Hypothalamus (tissue), 51 donors: ENCODE measurements around the gene PLD5.
"Not testable (repeated sequence)": the region's sequence is repeated elsewhere in the genome, so short reads cannot be mapped to it uniquely, and the experiment has no call there.

Experiments used
- DNase-seq, 51 donors: peaks; one replicate each; lab custom pipeline; 2025; lab: John Stamatoyannopoulos, UW

Gene PLD5

DNA sequence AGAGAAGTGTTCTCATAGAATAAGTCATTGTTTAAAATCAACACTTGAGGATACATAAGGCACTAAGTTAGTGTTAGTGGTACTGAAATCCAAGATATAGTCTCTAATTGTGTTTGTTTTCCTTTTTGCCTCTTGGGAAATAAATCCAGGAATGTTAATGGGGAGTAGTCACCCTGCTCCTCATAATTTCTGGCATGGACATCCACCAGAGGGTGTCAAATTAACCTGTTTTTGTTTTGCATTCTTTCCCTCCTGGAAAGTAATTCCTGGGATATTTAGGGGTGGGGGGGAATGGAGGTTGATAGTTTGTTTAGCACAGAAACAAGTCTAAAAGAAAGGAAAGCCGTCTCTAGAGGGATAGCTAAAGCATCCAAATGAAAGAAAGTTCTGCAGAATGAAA, 437.8 kb downstream of the PLD5 start:
- no peak for DNase-seq

DNA sequence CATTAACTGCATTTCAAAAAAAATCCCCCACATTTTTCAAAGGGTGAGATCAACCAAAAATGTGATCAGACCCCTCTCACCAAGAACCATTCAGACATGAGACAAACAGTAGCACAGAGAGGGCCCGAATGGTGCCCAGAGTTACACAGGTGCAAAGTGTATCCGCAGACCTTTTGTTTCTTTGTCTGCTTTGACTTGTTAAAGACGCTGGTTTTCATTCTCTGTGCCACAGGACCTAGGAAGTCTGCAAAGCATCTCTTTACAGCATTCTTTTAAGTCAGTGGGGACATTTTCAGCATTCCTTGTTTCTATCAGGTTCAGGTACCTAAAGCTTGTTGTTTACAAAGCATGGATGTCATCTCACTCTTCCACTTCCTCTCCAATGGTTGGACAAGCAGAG, 438.4 kb downstream of the PLD5 start:
- DNase-seq = no peak

DNA sequence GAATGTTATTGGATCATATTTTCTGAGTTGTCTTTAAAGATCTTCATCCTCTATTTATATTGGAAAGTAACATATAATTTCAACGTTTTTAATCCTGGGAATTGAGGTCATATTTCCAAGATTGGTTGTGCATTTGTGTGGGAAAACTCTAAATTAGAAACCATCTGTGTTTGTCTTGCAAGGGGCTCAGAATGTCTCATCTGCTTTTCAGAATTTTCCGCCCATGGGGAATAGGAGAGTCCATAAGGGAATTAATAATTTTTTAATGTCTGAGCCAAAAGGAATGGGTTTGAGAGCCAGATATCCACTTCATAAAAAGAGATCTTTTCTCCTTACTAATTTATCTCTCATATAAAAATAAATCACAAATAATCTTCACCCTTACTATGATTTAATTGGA, 440.8 kb downstream of the PLD5 start:
- DNase-seq = no peak

DNA sequence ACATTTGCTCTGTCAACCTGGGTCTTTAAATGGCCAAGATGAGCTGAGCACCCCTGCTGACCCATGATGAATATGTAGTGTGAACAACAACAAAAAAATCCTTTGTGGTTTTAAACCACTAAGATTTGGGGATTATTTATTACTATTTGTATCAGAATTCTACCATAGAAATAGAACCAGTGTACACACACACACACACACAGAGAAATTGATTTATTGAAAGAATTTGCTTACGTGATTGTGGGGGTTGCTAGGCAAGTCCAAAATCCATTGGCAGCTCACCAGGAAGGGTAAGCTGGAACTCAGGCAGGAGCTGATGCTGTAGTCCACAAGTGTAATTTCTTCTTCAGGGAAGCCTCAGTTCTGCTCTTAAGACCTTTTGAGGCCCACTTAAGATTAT, 443.1 kb downstream of the PLD5 start:
- no peak for DNase-seq

DNA sequence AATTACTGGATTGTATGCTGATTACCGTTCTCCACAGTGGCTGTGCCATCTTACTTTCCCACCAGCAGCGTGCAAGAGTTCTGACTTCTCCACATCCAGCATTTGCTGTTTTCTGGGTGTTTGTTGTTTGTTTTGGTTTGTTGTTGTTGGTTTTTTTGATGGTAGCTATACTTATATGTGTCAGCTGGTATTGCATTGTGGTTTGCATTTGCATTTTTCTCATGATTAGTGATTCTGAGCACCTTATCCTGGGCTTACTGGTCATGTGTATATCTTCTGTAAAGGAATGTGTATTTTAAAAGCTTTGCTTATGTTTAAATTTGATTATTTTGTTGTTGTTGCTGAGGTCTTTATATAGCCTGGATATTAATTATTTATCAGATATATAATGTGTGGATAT, 458.7 kb downstream of the PLD5 start:
- DNase-seq = no peak

DNA sequence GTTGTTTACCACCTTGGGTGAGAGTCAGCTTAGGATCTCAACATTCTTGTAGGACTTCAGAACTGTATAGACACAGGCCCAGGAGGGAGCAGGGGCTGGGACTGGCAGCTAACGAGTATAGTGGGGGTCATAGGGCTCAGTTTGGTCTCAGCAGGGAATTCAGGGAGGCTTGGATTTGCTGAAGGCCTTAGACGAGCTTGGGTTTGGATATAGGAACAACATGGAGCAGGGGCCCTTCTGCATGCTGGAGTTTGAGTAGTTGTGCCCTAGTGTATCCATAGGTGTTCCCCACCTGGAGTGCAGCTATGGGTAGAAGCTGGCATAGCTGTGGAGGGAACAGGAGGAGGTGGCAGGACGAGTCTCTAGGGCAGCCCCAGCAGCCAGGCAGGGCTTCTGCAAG, 462.2 kb downstream of the PLD5 start:
- no peak for DNase-seq

DNA sequence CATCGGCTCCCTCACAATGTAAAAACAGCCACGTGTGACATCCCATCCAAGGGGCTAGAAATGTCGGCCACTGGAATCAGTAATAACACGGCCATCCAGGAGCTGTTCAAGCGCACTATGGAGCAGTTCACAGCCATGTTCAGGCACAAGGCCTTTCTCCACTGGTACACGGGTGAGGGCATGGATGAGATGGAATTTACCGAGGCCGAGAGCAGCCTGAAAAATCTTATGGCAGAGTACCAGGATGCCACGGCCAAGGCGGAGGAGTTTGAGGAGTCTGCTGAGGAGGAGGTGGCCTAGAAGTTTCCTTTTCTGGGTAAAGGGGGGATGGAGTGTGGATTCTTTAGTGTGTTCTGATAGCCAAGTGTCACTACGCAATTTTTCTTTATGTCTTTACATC, 464.5 kb downstream of the PLD5 start:
- no peak for DNase-seq

DNA sequence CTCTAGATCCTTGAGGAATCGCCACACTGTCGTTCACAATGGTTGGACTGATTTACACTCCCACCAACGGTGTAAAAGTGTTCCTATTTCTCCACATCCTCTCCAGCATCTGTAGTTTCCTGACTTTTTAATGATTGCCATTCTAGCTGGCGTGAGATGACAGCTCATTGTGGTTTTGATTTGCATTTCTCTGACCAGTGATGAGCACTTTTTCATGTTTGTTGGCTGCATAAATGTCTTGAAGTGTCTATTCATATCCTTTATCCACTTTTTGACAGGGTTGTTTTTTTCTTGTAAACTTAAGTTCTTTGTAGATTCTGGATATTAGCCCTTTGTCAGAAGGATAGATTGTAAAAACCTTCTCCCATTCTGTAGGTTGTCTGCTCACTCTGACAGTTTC, 465.9 kb downstream of the PLD5 start:
- DNase-seq = not testable (repeated sequence)

DNA sequence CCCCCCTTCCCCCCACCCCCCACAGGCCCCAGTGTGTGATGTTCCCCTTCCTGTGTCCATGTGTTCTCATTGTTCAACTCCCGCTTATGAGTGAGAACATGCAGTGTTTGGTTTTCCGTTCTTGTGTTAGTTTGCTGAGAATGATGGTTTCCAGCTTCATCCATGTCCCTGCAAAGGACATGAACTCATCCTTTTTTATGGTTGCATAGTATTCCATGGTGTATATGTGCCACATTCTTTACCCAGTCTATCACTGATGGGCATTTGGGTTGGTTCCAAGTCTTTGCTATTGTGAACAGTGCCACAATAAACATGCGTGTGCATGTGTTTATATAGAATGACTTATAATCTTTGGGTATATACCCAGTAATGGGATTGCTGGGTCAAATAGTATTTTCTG, 466.3 kb downstream of the PLD5 start:
- DNase-seq = not testable (repeated sequence)

DNA sequence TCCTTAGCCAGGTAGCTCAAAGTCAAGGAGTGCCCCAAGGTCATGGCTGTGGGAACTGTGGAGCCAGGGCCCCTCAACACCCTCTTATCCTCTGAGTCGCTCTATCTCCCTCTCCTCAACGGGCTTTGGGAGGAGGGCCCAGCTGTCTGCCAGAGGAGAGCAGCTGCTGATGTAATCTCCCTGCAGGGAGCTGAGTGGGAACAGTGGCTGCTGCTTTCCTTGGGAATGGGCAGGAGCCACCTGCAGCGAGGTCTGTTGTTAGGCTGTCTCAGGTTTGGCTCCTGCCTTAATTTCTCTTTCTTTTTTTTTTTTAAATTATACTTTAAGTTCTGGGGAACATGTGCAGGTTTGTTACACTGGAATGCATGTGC, 466.8 kb downstream of the PLD5 start:
- no peak for DNase-seq

DNA sequence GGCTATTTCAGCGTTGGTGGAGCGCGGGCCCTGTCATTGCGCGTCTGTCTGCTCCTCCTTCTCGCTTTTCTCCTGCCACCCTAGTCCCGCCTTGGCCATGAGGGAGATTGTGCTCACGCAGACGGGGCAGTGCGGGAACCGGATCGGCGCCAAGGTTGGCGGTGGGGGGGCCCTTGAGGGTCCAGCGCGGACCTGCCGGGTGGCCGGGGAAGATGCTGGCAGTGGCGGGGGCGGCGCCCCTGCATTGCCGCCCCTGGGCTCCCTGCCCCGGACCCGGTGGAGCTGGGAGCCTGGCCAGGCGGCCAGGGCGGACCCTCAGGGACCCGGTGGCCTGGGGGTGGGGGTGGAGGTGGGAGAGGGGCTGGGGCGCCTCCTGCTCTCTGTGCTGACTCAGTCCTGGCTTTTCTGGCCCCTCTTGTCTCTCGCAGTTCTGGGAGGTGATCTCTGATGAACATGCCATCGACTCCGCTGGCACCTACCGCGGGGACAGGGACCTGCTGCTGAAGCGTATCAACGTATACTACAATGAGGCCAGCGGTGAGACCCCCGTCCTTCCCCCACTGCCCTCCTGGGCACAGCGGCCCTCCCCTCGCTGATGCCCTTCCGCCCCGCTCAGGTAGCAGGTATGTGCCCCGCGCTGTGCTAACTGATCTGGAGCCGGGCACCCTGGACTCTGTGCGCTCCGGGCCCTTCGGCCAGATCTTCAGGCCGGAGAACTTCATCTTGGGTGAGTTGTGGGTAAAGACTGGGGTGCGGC, 467.3 kb downstream of the PLD5 start:
- no peak for DNase-seq

DNA sequence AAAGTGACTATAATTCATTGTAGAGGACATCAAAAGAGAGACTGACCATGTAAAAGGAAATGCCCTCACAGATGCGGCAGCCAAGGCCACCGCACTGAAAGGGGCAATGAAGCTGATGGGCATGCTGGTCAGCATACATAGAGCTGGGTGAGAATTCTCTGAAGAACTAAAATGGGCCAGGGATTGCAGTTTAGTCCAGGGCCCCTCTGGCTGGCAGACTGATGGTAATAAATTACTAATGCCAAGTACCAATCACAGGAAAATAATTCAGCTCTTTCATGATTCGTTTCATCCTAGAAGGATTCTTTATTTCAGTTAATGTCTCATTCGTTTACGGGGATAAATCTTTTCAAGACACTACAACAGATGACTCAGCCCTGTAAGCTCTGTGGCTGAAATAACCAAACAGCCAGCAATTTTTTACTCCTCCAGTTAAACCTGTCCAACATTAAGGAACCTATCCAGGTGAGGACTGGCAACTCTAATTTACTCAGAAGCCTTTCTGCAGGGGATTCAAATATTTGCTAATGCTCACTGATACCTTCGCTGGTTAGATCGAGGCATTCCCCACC, 468.7 kb downstream of the PLD5 start:
- DNase-seq = no peak

DNA sequence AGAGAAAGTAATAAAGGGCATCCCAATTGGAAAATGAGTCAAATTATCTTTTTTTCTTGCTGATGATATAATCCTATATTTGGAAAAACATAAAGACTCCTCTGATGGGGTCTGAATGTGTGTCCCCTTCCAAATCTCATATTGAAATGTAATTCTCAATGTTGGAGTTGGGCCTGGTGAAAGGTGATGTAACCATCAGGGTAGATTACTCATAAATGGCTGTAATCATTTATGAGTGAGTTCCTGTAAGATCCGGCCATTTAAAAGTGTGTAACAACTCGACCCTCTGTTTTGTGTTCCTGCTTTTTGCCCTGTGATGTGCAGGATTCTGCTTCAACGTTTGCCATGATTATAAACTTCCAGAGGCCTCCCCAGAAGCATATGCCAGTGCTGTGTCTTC, 481.3 kb downstream of the PLD5 start:
- DNase-seq = no peak

DNA sequence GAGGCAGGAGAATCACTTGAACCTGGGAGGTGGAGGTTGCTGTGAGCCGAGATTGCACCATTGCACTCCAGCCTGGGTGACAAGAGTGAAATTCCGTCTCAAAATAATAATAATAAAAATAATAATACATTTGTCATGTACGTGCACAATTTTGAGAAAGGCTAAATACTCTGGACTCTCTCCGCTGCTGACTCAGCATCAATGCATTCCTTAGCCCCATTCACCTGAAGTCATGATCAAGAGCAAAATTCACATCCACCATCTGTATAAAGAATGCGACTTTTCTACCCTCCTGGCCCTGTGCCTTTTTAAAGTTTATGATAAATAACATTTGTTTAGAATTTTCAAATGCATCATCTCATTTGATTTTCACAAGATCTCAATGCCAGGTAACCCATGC, 490.1 kb downstream of the PLD5 start:
- no peak for DNase-seq

DNA sequence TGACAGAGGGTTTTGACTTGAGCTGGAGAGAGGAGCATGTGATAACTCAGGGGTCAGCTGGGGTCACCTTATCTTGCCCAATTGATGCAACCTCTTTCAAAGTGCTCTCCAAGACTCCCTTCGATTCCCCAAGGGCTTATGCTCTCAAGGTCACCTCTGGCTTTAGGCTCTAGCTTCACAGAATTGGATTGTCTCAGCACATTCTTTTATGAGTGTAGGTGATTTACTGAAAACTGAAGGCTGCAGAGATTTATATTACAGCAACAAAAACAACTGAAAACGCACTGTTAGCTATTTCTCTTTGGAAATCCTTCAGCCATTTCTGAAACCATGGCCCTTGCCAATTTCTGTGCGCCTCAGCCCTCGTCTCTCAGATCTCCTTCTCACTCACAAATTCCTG, 491.1 kb downstream of the PLD5 start:
- no peak for DNase-seq
